ENCODE data around the gene ZMYND19. TPM values are rescaled to one million over a fixed set of nuclear protein-coding genes. Genes with fewer than 3 reads are reported as not detected.
"Not testable (repeated sequence)": the region's sequence is repeated elsewhere in the genome, so short reads cannot be mapped to it uniquely, and the experiment has no call there.

The ZMYND19 gene
- 75.9 and 78.4 TPM in 2 replicates for total RNA-seq (2014; rRNA removed; shearing (Covaris generic))

- peak; percentile 91 for DNase-seq (ENCODE audit: low spot score)
Measured at GRCh38 chr9:137590469-137591383, at the start of gene ZMYND19. ZMYND19 (minus strand) TSS chr9:137590512; CDS start chr9:137590263, 249 bp downstream.

- DNase-seq (ENCODE audit: low spot score), result no peak
Measured at GRCh38 chr9:137639303-137640051, 49.2 kb upstream of the ZMYND19 start.

GRCh38 chr9:137638680-137639079, 48.4 kb upstream of the ZMYND19 start:
- DNase-seq (ENCODE audit: low spot score), result no peak

- DNase-seq (ENCODE audit: low spot score), result no peak
Measured at GRCh38 chr9:137634016-137634415, 43.7 kb upstream of the ZMYND19 start.

GRCh38 chr9:137632230-137633161, 42.2 kb upstream of the ZMYND19 start:
- no peak for DNase-seq (ENCODE audit: low spot score)

GRCh38 chr9:137631345-137632229, 41.3 kb upstream of the ZMYND19 start:
- no peak for DNase-seq (ENCODE audit: low spot score)

- no peak for DNase-seq (ENCODE audit: low spot score)
Measured at GRCh38 chr9:137630679-137631078, 40.4 kb upstream of the ZMYND19 start.

- DNase-seq (ENCODE audit: low spot score), result no peak
Measured at GRCh38 chr9:137630126-137630525, 39.8 kb upstream of the ZMYND19 start.

GRCh38 chr9:137627406-137627805, 37.1 kb upstream of the ZMYND19 start:
- not testable (repeated sequence) for DNase-seq (ENCODE audit: low spot score)

- DNase-seq (ENCODE audit: low spot score), result no peak
Measured at GRCh38 chr9:137626464-137626863, 36.2 kb upstream of the ZMYND19 start.

- DNase-seq (ENCODE audit: low spot score), result not testable (repeated sequence)
Measured at GRCh38 chr9:137622211-137622610, 31.9 kb upstream of the ZMYND19 start.

GRCh38 chr9:137621131-137621757, 30.9 kb upstream of the ZMYND19 start:
- DNase-seq (ENCODE audit: low spot score), result peak; percentile 34

- DNase-seq (ENCODE audit: low spot score), result no peak
Measured at GRCh38 chr9:137620581-137620980, 30.3 kb upstream of the ZMYND19 start.

GRCh38 chr9:137620048-137620405, 29.7 kb upstream of the ZMYND19 start:
- no peak for DNase-seq (ENCODE audit: low spot score)

GRCh38 chr9:137619240-137620047, 29.1 kb upstream of the ZMYND19 start:
- DNase-seq (ENCODE audit: low spot score), result peak; percentile 52

- DNase-seq (ENCODE audit: low spot score), result peak; percentile 94
Measured at GRCh38 chr9:137618105-137619067, 28.1 kb upstream of the ZMYND19 start, which contains the start of gene EHMT1. EHMT1 (plus strand) TSS chr9:137619005; CDS start chr9:137619029, 24 bp downstream.

GRCh38 chr9:137615387-137615871, 25.1 kb upstream of the ZMYND19 start:
- no peak for DNase-seq (ENCODE audit: low spot score)
